GM12875 (cell line): ENCODE measurements around the gene MAIP1.
"Not testable (repeated sequence)": the region's sequence is repeated elsewhere in the genome, so short reads cannot be mapped to it uniquely, and the experiment has no call there.

Source experiments
- H3K4me3 ChIP-seq: one replicate; pipeline ENCODE4 v1.5.1; 2011; ENCODE audit warnings: low read depth, low read length, control low read depth
- CTCF ChIP-seq: IDR thresholded peaks from 2 replicates; pipeline ENCODE4 v1.5.1; 2011; ENCODE audit warnings: low read depth, mild to moderate bottlenecking, control low read depth, inconsistent platforms, low read length, moderate library complexity, borderline replicate concordance; ENCODE audit not compliant: insufficient read depth

Gene MAIP1, protein sequence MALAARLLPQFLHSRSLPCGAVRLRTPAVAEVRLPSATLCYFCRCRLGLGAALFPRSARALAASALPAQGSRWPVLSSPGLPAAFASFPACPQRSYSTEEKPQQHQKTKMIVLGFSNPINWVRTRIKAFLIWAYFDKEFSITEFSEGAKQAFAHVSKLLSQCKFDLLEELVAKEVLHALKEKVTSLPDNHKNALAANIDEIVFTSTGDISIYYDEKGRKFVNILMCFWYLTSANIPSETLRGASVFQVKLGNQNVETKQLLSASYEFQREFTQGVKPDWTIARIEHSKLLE

DNA sequence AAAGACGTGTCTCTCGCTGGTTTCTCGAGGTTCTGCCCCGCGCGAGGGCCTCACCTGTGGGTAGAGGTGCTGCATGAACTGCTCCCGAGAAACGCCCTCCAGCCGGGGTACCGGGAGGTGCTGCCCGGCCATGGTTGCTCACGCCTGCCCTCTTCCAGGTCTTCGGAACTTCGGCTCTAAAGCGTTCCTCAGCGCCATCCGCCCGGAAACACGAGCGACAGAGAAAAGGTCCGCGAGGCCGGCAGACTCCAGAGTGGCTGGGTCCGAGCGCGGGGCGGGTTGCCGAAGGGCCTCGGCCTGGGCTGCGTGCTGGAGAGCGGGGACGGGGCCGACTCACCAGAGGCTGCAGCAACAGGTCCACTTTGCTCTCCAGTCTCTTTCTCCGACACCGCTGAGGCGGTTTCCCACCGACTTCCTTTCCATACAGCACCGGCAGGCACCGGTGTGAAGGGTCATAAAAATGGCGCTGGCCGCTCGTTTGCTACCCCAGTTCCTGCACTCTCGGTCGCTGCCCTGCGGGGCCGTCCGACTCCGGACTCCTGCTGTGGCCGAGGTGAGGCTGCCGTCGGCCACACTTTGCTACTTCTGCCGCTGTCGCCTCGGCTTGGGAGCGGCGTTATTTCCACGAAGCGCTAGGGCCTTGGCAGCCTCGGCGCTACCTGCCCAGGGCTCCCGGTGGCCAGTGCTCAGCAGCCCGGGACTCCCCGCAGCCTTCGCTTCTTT lies at the start of gene MAIP1, which contains the start of gene TYW5:
TSS of gene MAIP1 (plus strand) at position 244 of the 723 bp plus-strand sequence. CDS start at position 461, 217 bp downstream.
TSS of gene TYW5 (minus strand) at position 153 of the 723 bp plus-strand sequence. CDS start at position 132, 21 bp downstream.
- peak within 1 kb of the TSS; percentile 85 for H3K4me3 ChIP-seq
- TF ChIP-seq CTCF = peak; percentile 27; the same call in 1 of the 2 replicates

- no peak for TF ChIP-seq CTCF
- H3K4me3 ChIP-seq = no peak overlapping the region
Measured at GRCh38 chr2:199907008-199907714, 48.2 kb upstream of the MAIP1 start.

GRCh38 chr2:199910338-199911051 lies 44.9 kb upstream of the MAIP1 start:
- peak overlapping the region; percentile 69 for H3K4me3 ChIP-seq
- TF ChIP-seq CTCF = no peak

- TF ChIP-seq CTCF = no peak
- H3K4me3 ChIP-seq = peak within 1 kb of the TSS; percentile 69
Measured at GRCh38 chr2:199911052-199911876, 44.1 kb upstream of the MAIP1 start, which contains the start of gene C2orf69. TSS of gene C2orf69 (plus strand) at chr2:199911293. CDS start at chr2:199911439, 146 bp downstream.

- no peak for TF ChIP-seq CTCF
Measured at GRCh38 chr2:199911877-199912161, 43.6 kb upstream of the MAIP1 start.

DNA sequence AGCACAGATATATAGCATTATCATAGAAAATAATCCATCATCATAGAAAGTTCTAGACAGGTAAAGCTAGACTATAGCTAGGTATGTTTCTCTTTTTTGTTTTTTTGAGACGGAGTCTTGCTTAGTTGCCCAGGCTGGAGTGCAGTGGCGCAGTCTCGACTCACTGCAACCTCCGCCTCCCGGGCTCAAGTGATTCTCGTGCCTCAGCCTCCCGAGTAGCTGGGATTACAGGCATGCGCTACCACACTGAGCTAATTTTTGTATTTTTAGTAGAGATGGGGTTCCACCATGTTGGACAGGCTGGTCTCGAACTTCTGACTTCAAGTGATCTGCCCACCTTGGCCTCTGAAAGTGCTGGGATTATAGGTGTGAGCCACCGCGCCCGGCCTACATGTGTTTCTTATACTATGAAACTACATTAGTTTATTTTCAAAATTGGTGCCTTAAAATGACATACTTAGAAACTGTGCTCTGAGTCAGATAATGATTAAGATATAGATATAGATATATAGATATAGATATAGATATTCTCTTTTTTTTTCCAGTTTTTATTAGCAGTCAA lies 42.7 kb upstream of the MAIP1 start:
- H3K4me3 ChIP-seq = not testable (repeated sequence)

More at GRCh38 chr2:199911877-199912161, 43.6 kb upstream of the MAIP1 start:
- H3K4me3 ChIP-seq = peak overlapping the region; percentile 69
